Activated effector memory CD4-positive, alpha-beta T cell treated with Interleukin-2 at 50 U/mL for 16 hours (primary cell): ENCODE data around the gene BPIFB2.

Source experiments
- DNase-seq: peaks from one replicate; pipeline ENCODE4 v3.0.0-alpha.2; 2020

The BPIFB2 gene

GRCh38 chr20:32986331-32986966, 21.1 kb upstream of the BPIFB2 start:
- no peak for DNase-seq

GRCh38 chr20:32987044-32987825, 20.3 kb upstream of the BPIFB2 start:
- DNase-seq, result no peak

GRCh38 chr20:32988008-32988407, 19.5 kb upstream of the BPIFB2 start:
- no peak for DNase-seq

- DNase-seq, result no peak
Measured at GRCh38 chr20:32989507-32990283, 17.8 kb upstream of the BPIFB2 start.

GRCh38 chr20:32990426-32990825, 17.1 kb upstream of the BPIFB2 start:
- DNase-seq, result no peak

GRCh38 chr20:32991383-32991782, 16.1 kb upstream of the BPIFB2 start:
- DNase-seq, result no peak

- no peak for DNase-seq
Measured at GRCh38 chr20:32991792-32992641, 15.5 kb upstream of the BPIFB2 start.

GRCh38 chr20:32993496-32994050, 13.9 kb upstream of the BPIFB2 start:
- DNase-seq, result no peak

GRCh38 chr20:32995802-32996201, 11.7 kb upstream of the BPIFB2 start:
- DNase-seq, result no peak

- DNase-seq, result no peak
Measured at GRCh38 chr20:32997431-32997830, 10.1 kb upstream of the BPIFB2 start.

- DNase-seq, result no peak
Measured at GRCh38 chr20:32999603-33000250, 7.8 kb upstream of the BPIFB2 start.

- no peak for DNase-seq
Measured at GRCh38 chr20:33000802-33001466, 6.6 kb upstream of the BPIFB2 start.

- no peak for DNase-seq
Measured at GRCh38 chr20:33002087-33002808, 5.3 kb upstream of the BPIFB2 start.

- DNase-seq, result no peak
Measured at GRCh38 chr20:33004141-33004751, 3.3 kb upstream of the BPIFB2 start, which contains the start of gene SUN5. Gene SUN5 (minus strand): TSS chr20:33004433. CDS start chr20:33004340, 93 bp downstream.

GRCh38 chr20:33005132-33005566, 2.4 kb upstream of the BPIFB2 start:
- DNase-seq, result no peak

GRCh38 chr20:33005908-33006775, 1.4 kb upstream of the BPIFB2 start:
- DNase-seq, result no peak

- DNase-seq, result no peak
Measured at GRCh38 chr20:33006776-33007375, 628 bp upstream of the BPIFB2 start.
